Astrocyte (in vitro differentiated cells and primary cell): ENCODE data around the gene CNGB1. TPM values are rescaled to one million over a fixed set of nuclear protein-coding genes. Genes with fewer than 3 reads are reported as not detected.

Experiments
- DNase-seq: peaks from one replicate; pipeline ENCODE4 v3.0.0-alpha.2; 2010; ENCODE audit warnings: low read depth
- FAIRE-seq: peaks from 2 replicates; lab custom pipeline; 2011; peaks lifted over from hg19 to GRCh38; lab: Jason Lieb, UNC
- H2AFZ ChIP-seq: 2 replicates; pipeline ENCODE4 v1.6.0; 2012; ENCODE audit warnings: low read depth, low read length, inconsistent platforms
- H3K27ac ChIP-seq: 2 replicates; pipeline ENCODE4 v1.5.1; 2011; ENCODE audit warnings: low read depth, low read length, inconsistent platforms
- H3K27me3 ChIP-seq: 2 replicates; pipeline ENCODE4 v1.6.0; 2011; ENCODE audit warnings: low read length, inconsistent platforms; ENCODE audit not compliant: insufficient read depth
- H3K36me3 ChIP-seq: 2 replicates; pipeline ENCODE4 v1.5.1; 2011; ENCODE audit warnings: low read length, inconsistent platforms; ENCODE audit not compliant: insufficient read depth
- H3K4me1 ChIP-seq: 2 replicates; pipeline ENCODE4 v1.5.1; 2011; ENCODE audit warnings: low read length, inconsistent platforms; ENCODE audit not compliant: insufficient read depth
- H3K4me2 ChIP-seq: 2 replicates; pipeline ENCODE4 v1.6.0; 2012; ENCODE audit warnings: low read length, inconsistent platforms
- H3K4me3 ChIP-seq: 2 replicates; pipeline ENCODE4 v1.5.1; 2011; ENCODE audit warnings: low read depth, mild to moderate bottlenecking, low read length, inconsistent platforms; ENCODE audit not compliant: insufficient read depth
- H3K79me2 ChIP-seq: 2 replicates; pipeline ENCODE4 v1.6.0; 2012; ENCODE audit warnings: mild to moderate bottlenecking, low read length, inconsistent platforms; ENCODE audit not compliant: insufficient read depth
- H3K9ac ChIP-seq: 2 replicates; pipeline ENCODE4 v1.6.0; 2012; ENCODE audit warnings: mild to moderate bottlenecking, low read length, inconsistent platforms
- H3K9me3 ChIP-seq: 2 replicates; pipeline ENCODE4 v1.5.1; 2012; ENCODE audit warnings: low read depth, mild to moderate bottlenecking, low read length, inconsistent platforms; ENCODE audit not compliant: insufficient read depth
- H4K20me1 ChIP-seq: 2 replicates; pipeline ENCODE4 v1.6.0; 2012; ENCODE audit warnings: low read length, inconsistent platforms; ENCODE audit not compliant: insufficient read depth
- H3K27ac Mint-ChIP-seq: one replicate; pipeline ENCODE4 v1.8.0; 2021; ENCODE audit warnings: mild to moderate bottlenecking, mixed read lengths; ENCODE audit not compliant: unreplicated experiment
- H3K27me3 Mint-ChIP-seq: one replicate; pipeline ENCODE4 v1.8.0; 2021; ENCODE audit warnings: low read depth, mixed read lengths; ENCODE audit not compliant: unreplicated experiment
- H3K36me3 Mint-ChIP-seq: one replicate; pipeline ENCODE4 v1.8.0; 2021; ENCODE audit warnings: low read depth, mixed read lengths; ENCODE audit not compliant: unreplicated experiment
- H3K4me1 Mint-ChIP-seq: one replicate; pipeline ENCODE4 v1.8.0; 2021; ENCODE audit warnings: low read depth, mixed read lengths; ENCODE audit not compliant: unreplicated experiment
- H3K4me3 Mint-ChIP-seq: one replicate; pipeline ENCODE4 v1.8.0; 2021; ENCODE audit warnings: mild to moderate bottlenecking, moderate library complexity, mixed read lengths; ENCODE audit not compliant: unreplicated experiment
- H3K9me3 Mint-ChIP-seq: one replicate; pipeline ENCODE4 v1.8.0; 2021; ENCODE audit warnings: mild to moderate bottlenecking, mixed read lengths; ENCODE audit not compliant: unreplicated experiment
- EZH2 ChIP-seq: IDR thresholded peaks from 2 replicates; pipeline ENCODE4 v1.6.1; 2012; ENCODE audit warnings: mild to moderate bottlenecking, low read length, inconsistent platforms; ENCODE audit not compliant: insufficient read depth
- total RNA-seq: library from RNA; stranded (reverse); gene quantifications from 2 replicates; pipeline ENCODE4 v1.2.1, GENCODE V29; 2021
- TF ChIP-seq, protein P1 (sequence below): IDR thresholded peaks from 2 replicates; pipeline ENCODE4 v1.5.1; 2011; ENCODE audit warnings: low read depth, mild to moderate bottlenecking, inconsistent platforms, low read length, moderate library complexity; ENCODE audit not compliant: insufficient read depth

CNGB1 gene
- total RNA-seq, 1 donor from 2014 or later, result not detected

DNA sequence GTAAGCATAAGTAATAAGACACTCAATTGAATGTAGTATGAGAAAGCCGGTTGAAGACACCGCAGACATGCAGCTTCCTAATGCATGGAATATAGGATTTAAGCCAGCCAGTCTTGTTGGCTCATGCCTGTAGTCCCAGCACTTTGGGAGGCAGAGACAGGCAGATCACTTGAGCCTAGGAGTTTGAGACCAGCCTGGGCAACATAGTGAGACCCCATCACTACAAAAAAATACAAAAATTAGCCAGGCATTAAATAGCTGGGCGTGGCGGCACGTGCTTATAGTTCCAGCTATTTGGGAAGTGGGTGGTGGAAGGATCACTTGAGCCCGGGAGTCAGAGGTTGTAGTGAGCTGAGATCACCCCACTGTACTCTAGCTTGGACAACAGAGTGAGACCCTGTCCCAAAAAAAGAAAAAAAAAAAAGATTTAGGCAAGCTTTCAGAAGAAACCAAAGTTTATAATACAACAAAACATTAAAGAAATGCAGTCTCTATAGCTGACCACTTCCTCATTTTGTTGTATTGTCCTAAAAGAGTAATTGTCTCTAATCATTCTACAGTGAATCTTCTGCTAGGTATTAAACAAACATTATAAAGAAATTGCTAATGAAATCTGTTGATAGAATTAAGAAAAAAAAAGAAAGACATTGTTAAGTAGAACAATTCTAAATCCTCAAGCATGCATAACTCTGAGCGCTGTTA is 100.0 kb downstream of the CNGB1 start:
- Histone ChIP-seq H3K36me3 (no peaks in the 10 kb centered on the region), H3K9ac (no peak overlapping the region), H3K4me2 (peak overlapping the region; percentile 45), H3K9me3 (no peaks in the 10 kb centered on the region), H2AFZ (no peak overlapping the region), H3K27me3 (no peaks in the 10 kb centered on the region), H3K79me2 (no peaks in the 10 kb centered on the region), H3K4me3 (no peak overlapping the region), H3K27ac (peak overlapping the region; percentile 53), H3K4me1 (peaks cover 18% of the 10 kb centered on the region), H4K20me1 (no peaks in the 10 kb centered on the region)
- FAIRE-seq (no peak), DNase-seq (no peak)
- H3K27me3 Mint-ChIP-seq, result peaks cover 5% of the 10 kb centered on the region
- H3K4me1 Mint-ChIP-seq, result peaks cover 13% of the 10 kb centered on the region
- no peak overlapping the region for H3K4me3 Mint-ChIP-seq
- no peak for TF ChIP-seq EZH2
- TF ChIP-seq, protein P1, sequence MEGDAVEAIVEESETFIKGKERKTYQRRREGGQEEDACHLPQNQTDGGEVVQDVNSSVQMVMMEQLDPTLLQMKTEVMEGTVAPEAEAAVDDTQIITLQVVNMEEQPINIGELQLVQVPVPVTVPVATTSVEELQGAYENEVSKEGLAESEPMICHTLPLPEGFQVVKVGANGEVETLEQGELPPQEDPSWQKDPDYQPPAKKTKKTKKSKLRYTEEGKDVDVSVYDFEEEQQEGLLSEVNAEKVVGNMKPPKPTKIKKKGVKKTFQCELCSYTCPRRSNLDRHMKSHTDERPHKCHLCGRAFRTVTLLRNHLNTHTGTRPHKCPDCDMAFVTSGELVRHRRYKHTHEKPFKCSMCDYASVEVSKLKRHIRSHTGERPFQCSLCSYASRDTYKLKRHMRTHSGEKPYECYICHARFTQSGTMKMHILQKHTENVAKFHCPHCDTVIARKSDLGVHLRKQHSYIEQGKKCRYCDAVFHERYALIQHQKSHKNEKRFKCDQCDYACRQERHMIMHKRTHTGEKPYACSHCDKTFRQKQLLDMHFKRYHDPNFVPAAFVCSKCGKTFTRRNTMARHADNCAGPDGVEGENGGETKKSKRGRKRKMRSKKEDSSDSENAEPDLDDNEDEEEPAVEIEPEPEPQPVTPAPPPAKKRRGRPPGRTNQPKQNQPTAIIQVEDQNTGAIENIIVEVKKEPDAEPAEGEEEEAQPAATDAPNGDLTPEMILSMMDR, result no peak
- H3K9me3 Mint-ChIP-seq, result no peaks in the 10 kb centered on the region
- no peaks in the 10 kb centered on the region for H3K36me3 Mint-ChIP-seq
- H3K27ac Mint-ChIP-seq, result peak overlapping the region; percentile 44

DNA sequence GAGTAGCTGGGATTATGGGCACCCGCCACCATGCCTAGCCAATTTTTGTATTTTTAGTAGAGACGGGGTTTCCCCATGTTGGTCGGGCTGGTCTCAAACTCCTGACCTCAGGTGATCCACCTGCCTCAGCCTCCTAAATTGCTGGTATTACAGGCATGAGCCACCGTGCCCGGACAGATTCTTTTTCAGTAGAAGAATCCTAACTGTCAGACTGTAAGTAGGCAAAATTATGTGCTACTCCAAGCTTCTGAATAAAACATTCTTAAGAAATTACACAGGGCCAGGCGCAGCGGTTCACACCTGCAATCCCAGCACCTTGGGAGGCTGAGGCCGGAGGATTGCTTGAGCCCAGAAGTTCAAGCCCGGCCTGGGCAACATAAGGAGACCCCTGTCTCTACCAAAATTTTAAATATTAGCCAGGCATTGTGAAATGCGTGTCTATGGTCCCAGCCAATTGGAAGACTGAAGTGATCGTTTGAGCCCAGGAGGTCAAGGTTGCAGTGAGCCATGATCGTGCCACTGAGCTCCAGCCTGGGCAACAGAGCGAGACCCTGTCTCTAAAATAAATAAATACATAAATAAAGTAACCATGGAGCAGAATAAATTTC is 101.9 kb downstream of the CNGB1 start:
- Histone ChIP-seq H3K9me3 (no peaks in the 10 kb centered on the region), H3K79me2 (no peaks in the 10 kb centered on the region), H4K20me1 (no peaks in the 10 kb centered on the region), H3K36me3 (no peaks in the 10 kb centered on the region), H3K9ac (no peak overlapping the region), H3K27ac (no peak overlapping the region), H2AFZ (no peak overlapping the region), H3K4me1 (peaks cover 18% of the 10 kb centered on the region), H3K27me3 (no peaks in the 10 kb centered on the region), H3K4me3 (no peak overlapping the region), H3K4me2 (no peak overlapping the region)
- Mint-ChIP-seq H3K27me3 (peaks cover 2% of the 10 kb centered on the region), H3K27ac (no peak overlapping the region), H3K9me3 (no peaks in the 10 kb centered on the region), H3K36me3 (no peaks in the 10 kb centered on the region), H3K4me3 (no peak overlapping the region), H3K4me1 (peaks cover 13% of the 10 kb centered on the region)
- no peak for TF ChIP-seq EZH2
- TF ChIP-seq, protein P1, result no peak
- FAIRE-seq (no peak), DNase-seq (no peak)
